K562 (cell line): ENCODE results near the gene HDAC2. TPM values are rescaled to one million over a fixed set of nuclear protein-coding genes. Genes with fewer than 3 reads are reported as not detected.
A peak's percentile ranks its signal among the peaks of the same experiment; 100 is the strongest.

Experiments used
- ATAC-seq: fragments of 200-7000 bp; cut with Tn5 transposase; 3 replicates; pipeline ENCODE4 v1.9.1; 2020; ENCODE audit warnings: moderate library complexity
- BruUV-seq: library from RNA; stranded (reverse); fragments of 400-500 nt; replicated peaks from 2 replicates; lab custom pipeline; 2021; lab: Mats Ljungman, UMichigan
- CTCF ChIA-PET: fragments of 300-600 bp; formaldehyde crosslinking; extraction: SDS; loops from one replicate; lab custom pipeline; 2021; ENCODE audit warnings: low intra/inter-chr PET ratio; lab: Yijun Ruan, JAX
- POLR2A ChIA-PET: fragments of 300-600, 350-650 bp; sonication (Branson Sonifier 250); formaldehyde crosslinking; extraction: SDS; loops from one replicate; lab custom pipeline; 2021; ENCODE audit warnings: antibody characterized with exemption, inconsistent platforms; lab: Yijun Ruan, JAX
- DNase-seq, 4 experiments: peaks; one replicate each; pipeline versions ENCODE4 v3.0.0 to v3.0.0-alpha.2; 2011 to 2018; ENCODE audit warnings: low spot score in 3 of 4, mixed read lengths in 3 of 4; ENCODE audit errors: extremely low read depth in 1 of 4
- FAIRE-seq: peaks from 2 replicates; lab custom pipeline; 2011; peaks lifted over from hg19 to GRCh38; lab: Jason Lieb, UNC
- H2AFZ ChIP-seq: 2 replicates; pipeline ENCODE4 v1.6.0; 2011; ENCODE audit warnings: low read depth, low read length, control low read depth, inconsistent platforms
- H3K27ac ChIP-seq: fragments of 200-600 bp; 3 replicates; pipeline ENCODE4 v1.8.0; 2011; ENCODE audit warnings: low read depth, mild to moderate bottlenecking, control low read depth, inconsistent platforms, low read length, moderate library complexity, mixed read lengths; ENCODE audit errors: extremely low read depth
- H3K27me3 ChIP-seq, 2 experiments: fragments of 300-600 bp in 1 of 2; 2 replicates in 1 of 2; 3 replicates in 1 of 2; pipeline versions ENCODE4 v1.6.0 to v1.8.0; 2011; ENCODE audit warnings: inconsistent platforms in 2 of 2, low read length in 2 of 2, mild to moderate bottlenecking in 1 of 2, mixed read lengths in 1 of 2, moderate library complexity in 1 of 2; ENCODE audit not compliant: control insufficient read depth in 2 of 2, insufficient read depth in 2 of 2
- H3K36me3 ChIP-seq: fragments of 300-600 bp; 3 replicates; pipeline ENCODE4 v1.8.0; 2011; ENCODE audit warnings: mild to moderate bottlenecking, low read length, inconsistent platforms; ENCODE audit not compliant: control insufficient read depth, insufficient read depth
- H3K4me1 ChIP-seq, 2 experiments: fragments of 200-600 bp in 1 of 2; replicated peaks in 1 of 2; 2 replicates in 1 of 2; 3 replicates in 1 of 2; pipeline versions ENCODE4 v1.5.1 to v1.8.0; 2011; ENCODE audit warnings: inconsistent platforms in 2 of 2, low read length in 2 of 2, mild to moderate bottlenecking in 1 of 2, mixed read lengths in 1 of 2, moderate library complexity in 1 of 2; ENCODE audit not compliant: control insufficient read depth in 2 of 2, insufficient read depth in 2 of 2
- H3K4me2 ChIP-seq: 2 replicates; pipeline ENCODE4 v1.6.1; 2011; ENCODE audit warnings: low read length, control low read depth, inconsistent platforms, mixed read lengths; ENCODE audit not compliant: insufficient read depth
- H3K4me3 ChIP-seq: fragments of 200-600 bp; sonication (generic), shearing (Covaris generic); 2 replicates; pipeline ENCODE4 v1.5.1; 2016; ENCODE audit warnings: control low read depth, inconsistent platforms
- H3K79me2 ChIP-seq: fragments of 200-600 bp; 3 replicates; pipeline ENCODE4 v1.8.0; 2011; ENCODE audit warnings: low read length, inconsistent platforms; ENCODE audit not compliant: control insufficient read depth, insufficient read depth
- H3K9ac ChIP-seq, 2 experiments: 2 replicates each; pipeline versions ENCODE4 v1.6.0 to v1.6.1; 2011; ENCODE audit warnings: low read depth in 2 of 2, low read length in 2 of 2, control low read depth in 1 of 2, inconsistent platforms in 1 of 2, mild to moderate bottlenecking in 1 of 2, mixed read lengths in 1 of 2; ENCODE audit not compliant: insufficient read depth in 1 of 2
- H3K9me1 ChIP-seq: one replicate; pipeline ENCODE4 v1.6.0; 2011; ENCODE audit warnings: inconsistent platforms, mild to moderate bottlenecking, low read length, moderate library complexity; ENCODE audit not compliant: control insufficient read depth, insufficient read depth
- H3K9me3 ChIP-seq: replicated peaks from 2 replicates; pipeline ENCODE4 v1.5.1; 2011; ENCODE audit warnings: low read depth, low read length, inconsistent platforms; ENCODE audit not compliant: control insufficient read depth, insufficient read depth
- H4K20me1 ChIP-seq: replicated peaks from 2 replicates; pipeline ENCODE4 v1.6.1; 2011; ENCODE audit warnings: low read length, inconsistent platforms, mixed read lengths; ENCODE audit not compliant: control insufficient read depth, insufficient read depth
- E2F4 ChIP-seq: sonication (generic); formaldehyde crosslinking; IDR thresholded peaks from 2 replicates; pipeline ENCODE4 v1.8.0; 2022; ENCODE audit warnings: mild to moderate bottlenecking, low read depth, missing genetic modification reagents
- FOXK2 ChIP-seq, 2 experiments: fragments of 450-650 bp; IDR thresholded peaks in 1 of 2; conservative IDR thresholded peaks in 1 of 2; 2 replicates each; pipeline ENCODE4 v1.6.1; 2016; ENCODE audit warnings: low read depth in 2 of 2, mild to moderate bottlenecking in 1 of 2
- NBN ChIP-seq: fragments of 450-650 bp; IDR thresholded peaks from 2 replicates; pipeline ENCODE4 v1.6.1; 2016; ENCODE audit warnings: low read depth, mild to moderate bottlenecking
- RBBP5 ChIP-seq: fragments of 200-600 bp; sonication (generic); IDR thresholded peaks from 2 replicates; pipeline ENCODE4 v1.6.1; 2012; ENCODE audit warnings: borderline replicate concordance, mild to moderate bottlenecking, low read length, control low read depth, inconsistent platforms; ENCODE audit not compliant: insufficient read depth, poor library complexity, severe bottlenecking
- RBM25 ChIP-seq: fragments of 200-400 bp; formaldehyde crosslinking; IDR thresholded peaks from 2 replicates; pipeline ENCODE4 v1.6.1; 2018; ENCODE audit warnings: low read length, low read depth, moderate library complexity; ENCODE audit not compliant: severe bottlenecking
- WGBS: fragments of 100-300 bp; shearing (Covaris generic); methylation state at CpG from one replicate; pipeline ENCODE4 v1.1.6; 2016; ENCODE audit warnings: low coverage, mixed read lengths; ENCODE audit not compliant: insufficient coverage; ENCODE audit errors: missing lambda C conversion rate; 5-methylcytosine and 5-hydroxymethylcytosine counted together
- in situ Hi-C: fragments of 300-500 bp; cut with MboI; formaldehyde crosslinking; loops from 4 replicates; pipeline ENCODE4 v1.15.0; 2018; ENCODE audit warnings: inconsistent platforms, mixed read lengths
- intact Hi-C: fragments of 100-400 bp; cut with micrococcal nuclease; formaldehyde crosslinking; loops from 2 replicates; pipeline ENCODE4 v1.14.2; 2022
- polyA plus RNA-seq, 8 experiments: library from polyadenylated mRNA; depleted of rRNA in 4 of 8; stranded (reverse) in 5 of 8; unstranded in 3 of 8; fragments of >200 nt; fragmentation: Nextera tagmentation in 2 of 8; fragmentation: Illumina TruSeq in 1 of 8; extraction: Ambion mirVana in 2 of 8; extraction: Trizol in 1 of 8; gene quantifications; 2 replicates each; pipeline versions ENCODE4 v1.2.1 to v1.2.3, GENCODE V29; 2011 to 2014; ENCODE audit warnings: inconsistent platforms in 1 of 8, missing spikeins in 1 of 8
- total RNA-seq, 7 experiments: library from RNA; depleted of rRNA in 6 of 7; stranded (reverse); fragments of >200 nt in 6 of 7; fragmentation: Illumina TruSeq in 2 of 7; extraction: Trizol in 2 of 7; gene quantifications; 2 replicates each; pipeline versions ENCODE4 v1.2.1 to v1.2.3, GENCODE V29; 2011 to 2021; ENCODE audit warnings: low replicate concordance in 1 of 7

Gene HDAC2
- total and polyA plus RNA-seq, 9 of the 15 experiments (the other 6 are each of a cell fraction or from before 2014, with no cell fraction given), result 67.0 to 277 (median 151) TPM

- H4K20me1 ChIP-seq, result no peaks in the 10 kb centered on the region
- H3K79me2 ChIP-seq, result no peaks in the 10 kb centered on the region
- BruUV-seq, result no TSS peak
- no peak for TF ChIP-seq FOXK2 (conservative IDR thresholded peaks at IDR 0.05 in 1 of 2, IDR thresholded peaks at IDR 0.05 in 1 of 2; ENCODE audit: low read depth in 2 of 2)
- TF ChIP-seq RBM25, result no peak
- no peak for TF ChIP-seq NBN
- TF ChIP-seq RBBP5, result no peak
- no peak for TF ChIP-seq E2F4 (CRISPR knock-in tag)
- ATAC-seq (peak; percentile 35; the same call in 2 of the 3 replicates), FAIRE-seq (no peak), DNase-seq (no peak)
- H2AFZ ChIP-seq, result peak overlapping the region; percentile 72
- no peaks in the 10 kb centered on the region for H3K36me3 ChIP-seq
- H3K4me3 ChIP-seq, result no peak overlapping the region
- ChIA-PET POLR2A (interaction anchor here (0.6 to 0.7 kb wide), 2 partner anchors 12 to 1646 kb away, joined by 3 read pairs; no protein-coding TSS in a partner anchor), CTCF (no interaction called here)
- no peaks in the 10 kb centered on the region for H3K27me3 ChIP-seq
- H3K9me1 ChIP-seq, result no peaks in the 10 kb centered on the region
- H3K4me2 ChIP-seq, result no peak overlapping the region
- no peaks in the 10 kb centered on the region for H3K9me3 ChIP-seq
- intact Hi-C loops, result loop anchor here (10.0 kb wide), 2 partner anchors 1569 to 1719 kb away; no protein-coding TSS in a partner anchor
- 14% methylated on average over 9 of the region's 9 CpGs for WGBS
- H3K9ac ChIP-seq, result no peak overlapping the region
- no peaks in the 10 kb centered on the region for H3K4me1 ChIP-seq
- in situ Hi-C loops, result loop anchor here (25.0 kb wide), 2 partner anchors 1016 to 1716 kb away; no protein-coding TSS in a partner anchor
- no peak overlapping the region for H3K27ac ChIP-seq
These were observed 67.2 kb downstream of the HDAC2 start for GRCh38 chr6:113903666-113904330.
